HCT116 (cell line): ENCODE results near the gene MICU2. TPM values are rescaled to one million over a fixed set of nuclear protein-coding genes. Genes with fewer than 3 reads are reported as not detected.

Experiments
- ATAC-seq: fragments of 200-7000 bp; cut with Tn5 transposase; 2 replicates; pipeline ENCODE4 v1.9.1; 2020; ENCODE audit warnings: mild to moderate bottlenecking, moderate library complexity
- BruUV-seq: library from RNA; stranded (reverse); fragments of 400-500 nt; replicated peaks from 2 replicates; lab custom pipeline; 2021; lab: Mats Ljungman, UMichigan
- CTCF ChIA-PET: fragments of 300-600 bp; sonication (Branson Sonifier 250); formaldehyde crosslinking; loops from one replicate; lab custom pipeline; 2021; ENCODE audit warnings: antibody characterized with exemption; lab: Charles Lee
- POLR2A ChIA-PET: fragments of 300-600, 350-600 bp; sonication (Branson Sonifier 250); formaldehyde crosslinking; loops from one replicate; lab custom pipeline; 2021; ENCODE audit warnings: antibody characterized with exemption; lab: Charles Lee
- RAD21 ChIA-PET, 2 experiments: fragments of 300-600 bp; sonication (Branson Sonifier 250); formaldehyde crosslinking; loops; one replicate each; lab custom pipeline; 2023; ENCODE audit warnings: low total read pairs in 2 of 2; ENCODE audit not compliant: uncharacterized antibody in 2 of 2, unreplicated experiment in 2 of 2, low non-redundant PET in 1 of 2; lab: Charles Lee
- DNase-seq: peaks from one replicate; pipeline ENCODE4 v3.0.0-alpha.2; 2010; ENCODE audit warnings: low read depth, low spot score
- H2AFZ ChIP-seq: fragments of 200-600 bp; shearing (Covaris generic), sonication (generic); 2 replicates; pipeline ENCODE4 v1.6.1; 2017; ENCODE audit warnings: low read depth, mixed run types, mixed read lengths, antibody characterized with exemption, low read length; ENCODE audit not compliant: poor library complexity, severe bottlenecking
- H3K27ac ChIP-seq: 2 replicates; pipeline ENCODE4 v1.5.1; 2012; ENCODE audit warnings: low read depth, low read length
- H3K27me3 ChIP-seq: fragments of 200-600 bp; sonication (generic); 2 replicates; pipeline ENCODE4 v1.6.1; 2016; ENCODE audit warnings: mixed run types, low read length, mixed read lengths; ENCODE audit not compliant: insufficient read depth
- H3K36me3 ChIP-seq, 2 experiments: fragments of 200-500 bp in 1 of 2; fragments of 200-600 bp in 1 of 2; sonication (Bioruptor generic) in 1 of 2; sonication (generic) in 1 of 2; 2 replicates each; pipeline versions ENCODE4 v1.5.1 to v1.6.1; 2014 to 2016; ENCODE audit warnings: low read length in 2 of 2, inconsistent platforms in 1 of 2, mixed read lengths in 1 of 2, mixed run types in 1 of 2; ENCODE audit not compliant: insufficient read depth in 2 of 2, control insufficient read depth in 1 of 2
- H3K4me1 ChIP-seq, 2 experiments: fragments of 200-600 bp in 1 of 2; sonication (generic) in 1 of 2; 2 replicates each; pipeline versions ENCODE4 v1.5.1 to v1.6.1; 2012 to 2017; ENCODE audit warnings: low read length in 2 of 2, inconsistent platforms in 1 of 2, mild to moderate bottlenecking in 1 of 2, mixed read lengths in 1 of 2, mixed run types in 1 of 2, moderate library complexity in 1 of 2; ENCODE audit not compliant: insufficient read depth in 2 of 2, control insufficient read depth in 1 of 2
- H3K4me2 ChIP-seq: fragments of 200-600 bp; sonication (generic); 2 replicates; pipeline ENCODE4 v1.6.1; 2017; ENCODE audit warnings: mixed run types, low read length, mixed read lengths
- H3K4me3 ChIP-seq, 2 experiments: fragments of 200-600 bp in 1 of 2; sonication (generic) in 1 of 2; replicated peaks in 1 of 2; 2 replicates each; pipeline ENCODE4 v1.5.1; 2011 to 2016; ENCODE audit warnings: low read length in 2 of 2, control low read depth in 1 of 2, low read depth in 1 of 2, mild to moderate bottlenecking in 1 of 2, mixed read lengths in 1 of 2, mixed run types in 1 of 2
- H3K79me2 ChIP-seq: fragments of 200-600 bp; sonication (generic); 2 replicates; pipeline ENCODE4 v1.6.1; 2017; ENCODE audit warnings: mild to moderate bottlenecking, mixed run types, low read length, moderate library complexity, mixed read lengths; ENCODE audit not compliant: insufficient read depth
- H3K9ac ChIP-seq: fragments of 200-600 bp; sonication (generic); 2 replicates; pipeline ENCODE4 v1.6.1; 2016; ENCODE audit warnings: low read length, mixed read lengths
- H3K9me2 ChIP-seq: fragments of 200-600 bp; sonication (generic), shearing (Covaris generic); 2 replicates; pipeline ENCODE4 v1.6.1; 2017; ENCODE audit warnings: mixed run types, mild to moderate bottlenecking, moderate library complexity; ENCODE audit not compliant: insufficient read depth
- H3K9me3 ChIP-seq, 2 experiments: fragments of 200-500 bp in 1 of 2; fragments of 200-600 bp in 1 of 2; sonication (Bioruptor generic) in 1 of 2; sonication (generic) in 1 of 2; 2 replicates each; pipeline ENCODE4 v1.6.1; 2014 to 2017; ENCODE audit warnings: low read length in 2 of 2, mixed read lengths in 2 of 2, inconsistent platforms in 1 of 2, low read depth in 1 of 2, mild to moderate bottlenecking in 1 of 2, mixed run types in 1 of 2, moderate library complexity in 1 of 2; ENCODE audit not compliant: control insufficient read depth in 1 of 2, insufficient read depth in 1 of 2
- H4K20me1 ChIP-seq: fragments of 200-600 bp; sonication (generic), shearing (Covaris generic); 2 replicates; pipeline ENCODE4 v1.6.1; 2017; ENCODE audit warnings: mixed run types, mild to moderate bottlenecking, moderate library complexity; ENCODE audit not compliant: insufficient read depth
- EZH2phosphoT487 ChIP-seq: fragments of 200-600 bp; IDR thresholded peaks from 2 replicates; pipeline ENCODE4 v1.6.1; 2018; ENCODE audit warnings: antibody characterized with exemption, borderline replicate concordance
- RAD21 ChIP-seq: IDR thresholded peaks from 2 replicates; pipeline ENCODE4 v1.6.1; 2012; ENCODE audit warnings: low read depth, mild to moderate bottlenecking
- SRF ChIP-seq: IDR thresholded peaks from 2 replicates; pipeline ENCODE4 v1.6.1; 2012; ENCODE audit warnings: low read depth
- TCF7L2 ChIP-seq: IDR thresholded peaks from 2 replicates; pipeline ENCODE4 v1.7.0; 2011; ENCODE audit warnings: borderline replicate concordance, inconsistent platforms; ENCODE audit not compliant: insufficient read depth, insufficient read length; ENCODE audit errors: extremely low read depth
- ZNF274 ChIP-seq: fragments of 200-500 bp; sonication (Bioruptor generic); IDR thresholded peaks from 2 replicates; pipeline ENCODE4 v1.6.1; 2014; ENCODE audit warnings: mild to moderate bottlenecking, low read depth, low read length, inconsistent platforms
- intact Hi-C: fragments of 100-400 bp; cut with micrococcal nuclease; formaldehyde crosslinking; loops from 2 replicates; pipeline ENCODE4 v1.10.0; 2022
- total RNA-seq: library from RNA; stranded (reverse); gene quantifications from one replicate; pipeline ENCODE4 v1.2.1, GENCODE V29; 2021; ENCODE audit not compliant: unreplicated experiment
- TF ChIP-seq, protein P1 (sequence below), 3 experiments: fragments of 200-600 bp in 1 of 3; sonication (generic) in 1 of 3; IDR thresholded peaks in 2 of 3; conservative IDR thresholded peaks in 1 of 3; 2 replicates each; pipeline ENCODE4 v1.5.1; 2012 to 2017; ENCODE audit warnings: low read depth in 2 of 3, low read length in 2 of 3, antibody characterized with exemption in 1 of 3, borderline replicate concordance in 1 of 3, control low read depth in 1 of 3, mild to moderate bottlenecking in 1 of 3, mixed read lengths in 1 of 3, mixed run types in 1 of 3, moderate library complexity in 1 of 3; ENCODE audit not compliant: insufficient read depth in 1 of 3

Gene MICU2
- total RNA-seq, 1 experiment from 2014 or later: 41.0 TPM

DNA sequence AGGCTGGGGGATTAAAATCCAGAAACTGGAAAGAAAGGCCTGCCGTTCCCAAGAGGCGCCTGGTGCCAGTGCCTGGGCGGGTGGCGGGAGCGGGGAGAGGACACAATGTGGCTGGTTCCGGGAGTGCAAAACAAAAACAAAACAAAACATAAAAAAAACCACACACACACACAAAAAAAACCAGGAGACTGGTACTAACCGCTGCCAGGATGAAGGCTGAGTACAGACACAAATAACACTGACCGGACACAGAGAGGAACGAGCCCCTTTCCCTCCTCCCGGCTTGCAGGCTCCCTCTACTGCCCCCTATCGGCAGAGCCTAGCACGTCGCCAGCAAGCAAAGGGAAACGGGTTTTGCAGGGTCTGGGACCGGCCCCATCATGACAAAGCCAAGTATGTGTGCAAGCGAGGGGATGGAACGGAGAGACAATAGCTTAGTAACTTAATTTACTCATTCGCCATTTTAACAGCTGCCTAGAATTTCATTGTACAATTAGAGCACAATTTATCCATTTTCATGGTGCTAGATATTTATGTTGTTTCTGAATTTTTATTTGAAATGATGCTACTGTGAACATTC is 127.0 kb downstream of the MICU2 start:
- ChIA-PET CTCF (interaction anchor here (0.6 to 4.0 kb wide), 12 partner anchors 10 to 533 kb away, joined by 3 to 31 read pairs (median 4); partner anchors contain the start of genes MRPL57 and SKA3), POLR2A (no interaction called here), RAD21 (interaction anchor here (0.7 to 1.5 kb wide), 3 partner anchors 133 to 180 kb away, joined by 3 to 5 read pairs (median 4); no protein-coding TSS in a partner anchor)
- Histone ChIP-seq H3K27me3 (no peaks in the 10 kb centered on the region), H3K79me2 (no peaks in the 10 kb centered on the region), H3K4me1 (peaks cover 0 to 12% of the 10 kb centered on the region in 2 experiments; a peak in 2 of 4 replicates), H3K4me3 (peak overlapping the region; percentile 40 to 49), H3K9me3 (no peaks in the 10 kb centered on the region), H3K9ac (peak overlapping the region; percentile 37; the same call in 1 of the 2 replicates), H3K36me3 (no peaks in the 10 kb centered on the region), H3K4me2 (peak overlapping the region; percentile 68), H3K27ac (0 out of 2 replicates have a peak overlapping the region, but pooled peaks have one; percentile 1), H3K9me2 (no peaks in the 10 kb centered on the region), H4K20me1 (no peaks in the 10 kb centered on the region), H2AFZ (peak overlapping the region; percentile 85)
- DNase-seq (peak; percentile 76), ATAC-seq (peak; percentile 89)
- TF ChIP-seq EZH2phosphoT487 (no peak), RAD21 (peak; percentile 75), SRF (no peak), TCF7L2 (peak; percentile 21), ZNF274 (no peak)
- TF ChIP-seq, protein P1, sequence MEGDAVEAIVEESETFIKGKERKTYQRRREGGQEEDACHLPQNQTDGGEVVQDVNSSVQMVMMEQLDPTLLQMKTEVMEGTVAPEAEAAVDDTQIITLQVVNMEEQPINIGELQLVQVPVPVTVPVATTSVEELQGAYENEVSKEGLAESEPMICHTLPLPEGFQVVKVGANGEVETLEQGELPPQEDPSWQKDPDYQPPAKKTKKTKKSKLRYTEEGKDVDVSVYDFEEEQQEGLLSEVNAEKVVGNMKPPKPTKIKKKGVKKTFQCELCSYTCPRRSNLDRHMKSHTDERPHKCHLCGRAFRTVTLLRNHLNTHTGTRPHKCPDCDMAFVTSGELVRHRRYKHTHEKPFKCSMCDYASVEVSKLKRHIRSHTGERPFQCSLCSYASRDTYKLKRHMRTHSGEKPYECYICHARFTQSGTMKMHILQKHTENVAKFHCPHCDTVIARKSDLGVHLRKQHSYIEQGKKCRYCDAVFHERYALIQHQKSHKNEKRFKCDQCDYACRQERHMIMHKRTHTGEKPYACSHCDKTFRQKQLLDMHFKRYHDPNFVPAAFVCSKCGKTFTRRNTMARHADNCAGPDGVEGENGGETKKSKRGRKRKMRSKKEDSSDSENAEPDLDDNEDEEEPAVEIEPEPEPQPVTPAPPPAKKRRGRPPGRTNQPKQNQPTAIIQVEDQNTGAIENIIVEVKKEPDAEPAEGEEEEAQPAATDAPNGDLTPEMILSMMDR (IDR thresholded peaks at IDR 0.05 in 2 of 3, conservative IDR thresholded peaks at IDR 0.05 in 1 of 3; ENCODE audit: borderline replicate concordance in 1 of 3, insufficient read depth in 1 of 3, low read depth in 2 of 3, low read length in 2 of 3): peak; percentile 79 to 98 (median 97)
- intact Hi-C loops: loop anchor here (2.0 to 10.0 kb wide), 4 partner anchors 74 to 1282 kb away; partner anchors contain the start of gene GJB2
- no TSS peak for BruUV-seq
